Osteoblast (primary cell): ENCODE results near the gene RCC2. TPM values are rescaled to one million over a fixed set of nuclear protein-coding genes. Genes with fewer than 3 reads are reported as not detected.

ENCODE experiments used
- DNase-seq: peaks from one replicate; pipeline ENCODE4 v3.0.0; 2011; ENCODE audit warnings: low spot score, mixed read lengths; ENCODE audit not compliant: insufficient read length; ENCODE audit errors: missing footprints
- H2AFZ ChIP-seq: 2 replicates; pipeline ENCODE4 v1.6.0; 2011; ENCODE audit warnings: mild to moderate bottlenecking, low read length
- H3K27ac ChIP-seq: 2 replicates; pipeline ENCODE4 v1.5.1; 2011; ENCODE audit warnings: mild to moderate bottlenecking, low read depth, low read length, moderate library complexity
- H3K27me3 ChIP-seq: 2 replicates; pipeline ENCODE4 v1.6.0; 2012; ENCODE audit warnings: mild to moderate bottlenecking, control low read depth, inconsistent platforms, low read length, moderate library complexity; ENCODE audit not compliant: insufficient read depth
- H3K36me3 ChIP-seq: 2 replicates; pipeline ENCODE4 v1.5.1; 2011; ENCODE audit warnings: mild to moderate bottlenecking, low read length, control low read depth, moderate library complexity; ENCODE audit not compliant: insufficient read depth
- H3K4me1 ChIP-seq: 2 replicates; pipeline ENCODE4 v1.5.1; 2011; ENCODE audit warnings: mild to moderate bottlenecking, low read length, control low read depth, moderate library complexity; ENCODE audit not compliant: insufficient read depth
- H3K4me2 ChIP-seq: 2 replicates; pipeline ENCODE4 v1.6.0; 2011; ENCODE audit warnings: mild to moderate bottlenecking, low read length; ENCODE audit not compliant: insufficient read depth
- H3K4me3 ChIP-seq: fragments of 200-600 bp; sonication (generic); 3 replicates; pipeline ENCODE4 v1.5.1; 2012; ENCODE audit warnings: mild to moderate bottlenecking, low read length, inconsistent platforms; ENCODE audit not compliant: insufficient read depth
- H3K79me2 ChIP-seq: 2 replicates; pipeline ENCODE4 v1.6.0; 2012; ENCODE audit warnings: mild to moderate bottlenecking, low read length, control low read depth, inconsistent platforms; ENCODE audit not compliant: insufficient read depth
- H3K9me3 ChIP-seq: 2 replicates; pipeline ENCODE4 v1.5.1; 2011; ENCODE audit warnings: low read depth, low read length, control low read depth
- H4K20me1 ChIP-seq: 2 replicates; pipeline ENCODE4 v1.6.0; 2012; ENCODE audit warnings: mild to moderate bottlenecking, low read length, control low read depth; ENCODE audit not compliant: insufficient read depth
- CTCF ChIP-seq: IDR thresholded peaks from 2 replicates; pipeline ENCODE4 v1.5.1; 2011; ENCODE audit warnings: mild to moderate bottlenecking, low read depth, low read length, moderate library complexity; ENCODE audit errors: extremely low read depth
- total RNA-seq: library from RNA; depleted of rRNA; stranded (reverse); fragments of >200 nt; gene quantifications from 2 replicates; pipeline ENCODE4 v1.2.3, GENCODE V29; 2012

Gene RCC2
- total RNA-seq, 1 donor = 71.3 TPM

DNA sequence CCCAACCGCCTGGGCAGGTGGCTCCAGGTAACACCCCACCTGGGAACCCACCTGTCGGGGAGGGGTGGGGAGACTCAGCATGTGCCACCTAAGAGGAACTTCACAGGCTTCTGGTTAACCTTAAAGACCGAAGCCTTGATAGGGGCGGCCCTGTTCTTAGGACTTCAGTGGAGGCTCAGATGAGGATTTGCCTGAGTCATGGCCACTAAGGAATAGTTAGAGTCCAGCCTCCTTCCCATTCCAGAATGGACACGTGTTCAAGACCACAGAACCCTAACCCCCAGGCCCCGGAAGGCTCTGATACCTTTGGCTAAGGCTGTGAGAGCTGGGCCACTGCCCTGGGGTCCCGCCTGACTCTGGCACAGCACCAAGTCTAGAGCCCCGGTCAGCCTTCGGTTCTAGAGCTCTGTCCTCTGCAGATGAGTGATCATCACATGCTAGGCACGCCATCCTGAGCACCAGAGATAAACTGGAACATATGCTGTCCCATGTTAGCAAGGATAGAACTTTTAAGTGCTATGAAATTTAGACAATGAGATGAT, 47.2 kb downstream of the RCC2 start:
- H4K20me1 ChIP-seq = no peaks in the 10 kb centered on the region
- no peaks in the 10 kb centered on the region for H3K9me3 ChIP-seq
- no peak overlapping the region for H2AFZ ChIP-seq
- no peak overlapping the region for H3K4me3 ChIP-seq
- H3K4me1 ChIP-seq = no peaks in the 10 kb centered on the region
- DNase-seq = peak; percentile 96
- H3K4me2 ChIP-seq = no peak overlapping the region
- no peaks in the 10 kb centered on the region for H3K79me2 ChIP-seq
- H3K27ac ChIP-seq = no peak overlapping the region
- H3K27me3 ChIP-seq = peaks cover 18% of the 10 kb centered on the region
- no peaks in the 10 kb centered on the region for H3K36me3 ChIP-seq
- TF ChIP-seq CTCF = no peak

DNA sequence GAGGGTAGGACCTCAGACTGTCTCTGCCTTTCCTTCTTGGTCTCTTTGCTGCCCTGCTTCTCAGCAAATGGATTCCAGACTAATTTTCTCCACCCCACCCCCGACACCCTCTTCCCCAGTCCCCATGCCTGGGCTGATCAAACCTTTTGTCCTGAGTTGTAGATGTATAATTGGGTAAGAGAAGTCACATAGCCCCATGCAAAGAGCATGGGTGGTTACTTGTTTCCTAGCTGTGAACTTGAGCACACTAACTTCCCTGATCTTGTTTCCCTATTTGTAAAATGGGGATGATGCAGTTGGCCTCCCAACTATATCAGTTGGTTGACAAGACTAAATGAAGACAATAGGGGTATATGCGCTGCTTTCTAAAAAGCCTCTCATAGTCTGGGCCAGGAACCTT, 58.3 kb downstream of the RCC2 start:
- Histone ChIP-seq H2AFZ (no peak overlapping the region), H3K79me2 (no peaks in the 10 kb centered on the region), H3K4me3 (no peak overlapping the region), H3K27ac (no peak overlapping the region), H3K27me3 (peaks cover 59% of the 10 kb centered on the region), H3K9me3 (no peaks in the 10 kb centered on the region), H3K4me1 (no peaks in the 10 kb centered on the region), H3K36me3 (no peaks in the 10 kb centered on the region), H4K20me1 (no peaks in the 10 kb centered on the region), H3K4me2 (no peak overlapping the region)
- DNase-seq = peak; percentile 37
- TF ChIP-seq CTCF = no peak

DNA sequence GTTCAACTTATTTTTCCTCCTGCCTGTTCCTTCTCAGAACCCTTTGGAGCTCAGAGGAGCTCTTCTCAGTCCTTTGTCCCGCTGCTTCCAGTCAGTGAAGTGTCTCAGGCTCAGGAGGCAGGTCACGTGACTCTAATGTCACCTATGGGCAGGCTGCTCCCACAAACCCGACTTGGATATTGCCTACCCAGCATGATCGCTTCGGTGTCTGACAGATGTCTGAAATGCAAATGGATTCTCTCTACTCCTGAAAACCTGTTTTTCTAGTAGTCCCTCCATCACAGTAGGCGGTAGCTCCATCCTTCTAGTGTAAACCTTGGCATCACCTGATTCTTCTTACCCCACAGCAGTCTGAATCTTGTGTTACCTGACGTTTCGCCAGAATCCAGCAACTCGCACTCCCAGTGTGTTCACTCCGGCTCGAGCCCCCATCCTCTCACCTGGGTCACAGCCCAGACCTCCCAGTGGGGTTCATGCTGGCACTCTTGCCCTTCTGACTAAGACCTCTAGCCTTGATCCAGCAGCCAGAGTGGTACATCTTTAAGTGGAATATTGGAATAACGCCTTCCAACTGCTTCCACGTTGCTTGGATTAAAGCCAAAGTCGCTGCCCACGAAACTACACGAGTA, 62.0 kb downstream of the RCC2 start:
- TF ChIP-seq CTCF = no peak
- no peak overlapping the region for H3K4me3 ChIP-seq
- H4K20me1 ChIP-seq = no peaks in the 10 kb centered on the region
- H3K27me3 ChIP-seq = peaks cover 42% of the 10 kb centered on the region
- no peaks in the 10 kb centered on the region for H3K4me1 ChIP-seq
- no peaks in the 10 kb centered on the region for H3K79me2 ChIP-seq
- no peaks in the 10 kb centered on the region for H3K9me3 ChIP-seq
- H2AFZ ChIP-seq = no peak overlapping the region
- DNase-seq = peak; percentile 30
- no peak overlapping the region for H3K4me2 ChIP-seq
- H3K27ac ChIP-seq = no peak overlapping the region
- no peaks in the 10 kb centered on the region for H3K36me3 ChIP-seq

DNA sequence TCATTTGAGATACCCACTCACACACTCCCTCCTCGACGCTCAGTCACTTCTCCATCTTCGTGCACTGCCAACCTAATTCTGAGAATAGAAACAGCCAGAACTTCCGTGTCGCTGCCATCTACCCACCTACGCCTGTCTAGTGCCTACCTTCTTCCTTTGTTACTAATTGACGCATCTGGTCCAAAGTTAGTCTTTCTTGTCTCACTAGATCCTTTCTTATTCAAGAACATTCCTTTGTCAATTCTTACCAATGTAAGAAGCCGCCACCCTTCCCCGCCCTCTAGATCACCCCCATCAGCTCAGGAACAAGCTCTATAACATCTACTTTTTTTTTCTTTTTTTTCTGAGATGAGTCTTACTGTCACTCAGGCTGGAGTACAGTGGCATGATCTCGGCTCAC, 63.8 kb downstream of the RCC2 start:
- Histone ChIP-seq H3K4me3 (no peak overlapping the region), H4K20me1 (no peaks in the 10 kb centered on the region), H3K27me3 (peaks cover 27% of the 10 kb centered on the region), H2AFZ (no peak overlapping the region), H3K36me3 (no peaks in the 10 kb centered on the region), H3K4me2 (no peak overlapping the region), H3K9me3 (no peaks in the 10 kb centered on the region), H3K27ac (no peak overlapping the region), H3K79me2 (no peaks in the 10 kb centered on the region), H3K4me1 (no peaks in the 10 kb centered on the region)
- TF ChIP-seq CTCF = no peak
- peak; percentile 68 for DNase-seq
